HepG2 (cell line): ENCODE results near the gene TCFL5. TPM values are rescaled to one million over a fixed set of nuclear protein-coding genes. Genes with fewer than 3 reads are reported as not detected.

Experiments used
- BRD4 ChIP-seq: sonication (generic); formaldehyde crosslinking; IDR thresholded peaks from 2 replicates; pipeline ENCODE4 v1.4.0; 2020; ENCODE audit warnings: missing genetic modification reagents
- HNRNPK ChIP-seq: fragments of 200-400 bp; formaldehyde crosslinking; IDR thresholded peaks from 2 replicates; pipeline ENCODE4 v1.6.1; 2018; ENCODE audit warnings: low read length, low read depth, moderate library complexity, mild to moderate bottlenecking; ENCODE audit not compliant: poor library complexity, severe bottlenecking
- LCORL ChIP-seq, 2 experiments: fragments of 450-650 bp in 1 of 2; sonication (generic) in 1 of 2; formaldehyde crosslinking in 1 of 2; IDR thresholded peaks; 2 replicates each; pipeline versions ENCODE4 v1.5.0 to v1.6.1; 2017 to 2020; ENCODE audit warnings: antibody characterized with exemption in 1 of 2, missing genetic modification reagents in 1 of 2
- MXD1 ChIP-seq: sonication (generic); formaldehyde crosslinking; IDR thresholded peaks from 2 replicates; pipeline ENCODE4 v1.4.0; 2020; ENCODE audit warnings: mild to moderate bottlenecking, missing genetic modification reagents
- SMARCE1 ChIP-seq: fragments of 450-650 bp; IDR thresholded peaks from 2 replicates; pipeline ENCODE4 v1.6.1; 2017; ENCODE audit warnings: borderline replicate concordance
- SYNCRIP ChIP-seq: fragments of 200-400 bp; formaldehyde crosslinking; IDR thresholded peaks from 2 replicates; pipeline ENCODE4 v1.6.1; 2018; ENCODE audit warnings: mild to moderate bottlenecking, low read depth, low read length; ENCODE audit not compliant: insufficient read depth
- ZIK1 ChIP-seq: sonication (generic); formaldehyde crosslinking; IDR thresholded peaks from 2 replicates; pipeline ENCODE4 v1.5.0; 2020; ENCODE audit warnings: mild to moderate bottlenecking, low read depth, missing genetic modification reagents, borderline replicate concordance
- ZNF142 ChIP-seq: sonication (generic); formaldehyde crosslinking; IDR thresholded peaks from 2 replicates; pipeline ENCODE4 v1.4.0; 2020; ENCODE audit warnings: missing genetic modification reagents
- ZNF333 ChIP-seq: sonication (generic); formaldehyde crosslinking; IDR thresholded peaks from 2 replicates; pipeline ENCODE4 v1.4.0; 2020; ENCODE audit warnings: mild to moderate bottlenecking, missing genetic modification reagents, borderline replicate concordance
- ZNF749 ChIP-seq: sonication (generic); formaldehyde crosslinking; IDR thresholded peaks from 2 replicates; pipeline ENCODE4 v1.8.0; 2022; ENCODE audit warnings: mild to moderate bottlenecking, missing genetic modification reagents, moderate library complexity, borderline replicate concordance
- ZSCAN30 ChIP-seq: sonication (generic); formaldehyde crosslinking; IDR thresholded peaks from 2 replicates; pipeline ENCODE4 v1.5.0; 2020; ENCODE audit warnings: mild to moderate bottlenecking, missing genetic modification reagents
- polyA plus RNA-seq, 8 experiments: library from polyadenylated mRNA; depleted of rRNA in 3 of 8; stranded (reverse) in 7 of 8; unstranded in 1 of 8; fragments of >200 nt; fragmentation: Illumina TruSeq in 4 of 8; extraction: Trizol in 4 of 8; gene quantifications; 2 replicates each; pipeline versions ENCODE4 v1.2.1 to v1.2.3, GENCODE V29; 2011 to 2016; ENCODE audit warnings: low read depth in 4 of 8, missing spikeins in 1 of 8, mixed read lengths in 1 of 8; ENCODE audit not compliant: insufficient read depth in 1 of 8
- total RNA-seq, 5 experiments: library from RNA; depleted of rRNA; stranded (reverse); fragments of >200 nt; fragmentation: Illumina TruSeq; extraction: Trizol; gene quantifications; 2 replicates each; pipeline ENCODE4 v1.2.3, GENCODE V29; 2016; ENCODE audit warnings: low read depth in 1 of 5
- TF ChIP-seq, protein P1 (sequence below): sonication (generic); formaldehyde crosslinking; IDR thresholded peaks from 2 replicates; pipeline ENCODE4 v1.5.0; 2020; ENCODE audit warnings: mild to moderate bottlenecking, missing genetic modification reagents, borderline replicate concordance

Gene TCFL5
- total and polyA plus RNA-seq, 2 of the 13 experiments (the other 11 are each of a cell fraction or from before 2014, with no cell fraction given): 14.8 to 20.0 TPM

- TF ChIP-seq ZNF749 (CRISPR knock-in tag) (no peak), HNRNPK (no peak), LCORL (IDR thresholded peaks at IDR 0.05) (no peak), LCORL (CRISPR knock-in tag; IDR thresholded peaks at IDR 0.05) (peak; percentile 89), ZSCAN30 (no peak), ZNF142 (peak; percentile 26; the same call in 1 of the 2 replicates), SYNCRIP (no peak), ZNF333 (peak; percentile 72; the same call in 1 of the 2 replicates), MXD1 (CRISPR knock-in tag) (0 out of 2 replicates have a peak, but pooled peaks have one; percentile 3), SMARCE1 (no peak), ZIK1 (peak; percentile 92; the same call in 1 of the 2 replicates), BRD4 (CRISPR knock-in tag) (no peak)
- TF ChIP-seq, protein P1, sequence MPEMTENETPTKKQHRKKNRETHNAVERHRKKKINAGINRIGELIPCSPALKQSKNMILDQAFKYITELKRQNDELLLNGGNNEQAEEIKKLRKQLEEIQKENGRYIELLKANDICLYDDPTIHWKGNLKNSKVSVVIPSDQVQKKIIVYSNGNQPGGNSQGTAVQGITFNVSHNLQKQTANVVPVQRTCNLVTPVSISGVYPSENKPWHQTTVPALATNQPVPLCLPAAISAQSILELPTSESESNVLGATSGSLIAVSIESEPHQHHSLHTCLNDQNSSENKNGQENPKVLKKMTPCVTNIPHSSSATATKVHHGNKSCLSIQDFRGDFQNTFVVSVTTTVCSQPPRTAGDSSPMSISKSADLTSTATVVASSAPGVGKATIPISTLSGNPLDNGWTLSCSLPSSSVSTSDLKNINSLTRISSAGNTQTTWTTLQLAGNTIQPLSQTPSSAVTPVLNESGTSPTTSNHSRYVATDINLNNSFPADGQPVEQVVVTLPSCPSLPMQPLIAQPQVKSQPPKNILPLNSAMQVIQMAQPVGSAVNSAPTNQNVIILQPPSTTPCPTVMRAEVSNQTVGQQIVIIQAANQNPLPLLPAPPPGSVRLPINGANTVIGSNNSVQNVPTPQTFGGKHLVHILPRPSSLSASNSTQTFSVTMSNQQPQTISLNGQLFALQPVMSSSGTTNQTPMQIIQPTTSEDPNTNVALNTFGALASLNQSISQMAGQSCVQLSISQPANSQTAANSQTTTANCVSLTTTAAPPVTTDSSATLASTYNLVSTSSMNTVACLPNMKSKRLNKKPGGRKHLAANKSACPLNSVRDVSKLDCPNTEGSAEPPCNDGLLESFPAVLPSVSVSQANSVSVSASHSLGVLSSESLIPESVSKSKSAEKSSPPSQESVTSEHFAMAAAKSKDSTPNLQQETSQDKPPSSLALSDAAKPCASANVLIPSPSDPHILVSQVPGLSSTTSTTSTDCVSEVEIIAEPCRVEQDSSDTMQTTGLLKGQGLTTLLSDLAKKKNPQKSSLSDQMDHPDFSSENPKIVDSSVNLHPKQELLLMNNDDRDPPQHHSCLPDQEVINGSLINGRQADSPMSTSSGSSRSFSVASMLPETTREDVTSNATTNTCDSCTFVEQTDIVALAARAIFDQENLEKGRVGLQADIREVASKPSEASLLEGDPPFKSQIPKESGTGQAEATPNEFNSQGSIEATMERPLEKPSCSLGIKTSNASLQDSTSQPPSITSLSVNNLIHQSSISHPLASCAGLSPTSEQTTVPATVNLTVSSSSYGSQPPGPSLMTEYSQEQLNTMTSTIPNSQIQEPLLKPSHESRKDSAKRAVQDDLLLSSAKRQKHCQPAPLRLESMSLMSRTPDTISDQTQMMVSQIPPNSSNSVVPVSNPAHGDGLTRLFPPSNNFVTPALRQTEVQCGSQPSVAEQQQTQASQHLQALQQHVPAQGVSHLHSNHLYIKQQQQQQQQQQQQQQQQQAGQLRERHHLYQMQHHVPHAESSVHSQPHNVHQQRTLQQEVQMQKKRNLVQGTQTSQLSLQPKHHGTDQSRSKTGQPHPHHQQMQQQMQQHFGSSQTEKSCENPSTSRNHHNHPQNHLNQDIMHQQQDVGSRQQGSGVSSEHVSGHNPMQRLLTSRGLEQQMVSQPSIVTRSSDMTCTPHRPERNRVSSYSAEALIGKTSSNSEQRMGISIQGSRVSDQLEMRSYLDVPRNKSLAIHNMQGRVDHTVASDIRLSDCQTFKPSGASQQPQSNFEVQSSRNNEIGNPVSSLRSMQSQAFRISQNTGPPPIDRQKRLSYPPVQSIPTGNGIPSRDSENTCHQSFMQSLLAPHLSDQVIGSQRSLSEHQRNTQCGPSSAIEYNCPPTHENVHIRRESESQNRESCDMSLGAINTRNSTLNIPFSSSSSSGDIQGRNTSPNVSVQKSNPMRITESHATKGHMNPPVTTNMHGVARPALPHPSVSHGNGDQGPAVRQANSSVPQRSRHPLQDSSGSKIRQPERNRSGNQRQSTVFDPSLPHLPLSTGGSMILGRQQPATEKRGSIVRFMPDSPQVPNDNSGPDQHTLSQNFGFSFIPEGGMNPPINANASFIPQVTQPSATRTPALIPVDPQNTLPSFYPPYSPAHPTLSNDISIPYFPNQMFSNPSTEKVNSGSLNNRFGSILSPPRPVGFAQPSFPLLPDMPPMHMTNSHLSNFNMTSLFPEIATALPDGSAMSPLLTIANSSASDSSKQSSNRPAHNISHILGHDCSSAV (CRISPR knock-in tag): no peak
Measured at GRCh38 chr20:62822788-62823651, 38.6 kb downstream of the TCFL5 start (continued).
